MM.1S (cell line): ENCODE results near the gene ADAMTS3.

Experiments used
- CTCF ChIP-seq: fragments of 300-600 bp; sonication (generic); IDR thresholded peaks from 2 replicates; pipeline ENCODE4 v1.5.1; 2016; ENCODE audit warnings: antibody characterized with exemption, low read length, mixed read lengths
- EZH2 ChIP-seq: fragments of 300-600 bp; sonication (generic); optimal IDR thresholded peaks from 2 replicates; pipeline ENCODE3; 2017; ENCODE audit warnings: low read depth, mild to moderate bottlenecking, antibody characterized with exemption, low read length, mixed read lengths
- EZH2phosphoT487 ChIP-seq: fragments of 300-600 bp; sonication (generic); IDR thresholded peaks from 2 replicates; pipeline ENCODE4 v1.6.1; 2018; ENCODE audit warnings: antibody characterized with exemption, low read length

GRCh38 chr4:72418458-72418857, 150.6 kb downstream of the ADAMTS3 start:
- TF ChIP-seq CTCF, result no peak
- no peak for TF ChIP-seq EZH2
- no peak for TF ChIP-seq EZH2phosphoT487
